ENCODE measurements around the gene APOL2. TPM values are rescaled to one million over a fixed set of nuclear protein-coding genes. Genes with fewer than 3 reads are reported as not detected.
"Not testable (repeated sequence)": the region's sequence is repeated elsewhere in the genome, so short reads cannot be mapped to it uniquely, and the experiment has no call there.

Gene APOL2
- total and polyA plus RNA-seq, 9 donors, result 13.6 to 38.1 (median 28.2) TPM

- TF ChIP-seq POLR2A (IDR thresholded peaks at IDR 0.05) (no peak), EP300 (IDR thresholded peaks at IDR 0.05) (no peak)
- TF ChIP-seq, protein P1, sequence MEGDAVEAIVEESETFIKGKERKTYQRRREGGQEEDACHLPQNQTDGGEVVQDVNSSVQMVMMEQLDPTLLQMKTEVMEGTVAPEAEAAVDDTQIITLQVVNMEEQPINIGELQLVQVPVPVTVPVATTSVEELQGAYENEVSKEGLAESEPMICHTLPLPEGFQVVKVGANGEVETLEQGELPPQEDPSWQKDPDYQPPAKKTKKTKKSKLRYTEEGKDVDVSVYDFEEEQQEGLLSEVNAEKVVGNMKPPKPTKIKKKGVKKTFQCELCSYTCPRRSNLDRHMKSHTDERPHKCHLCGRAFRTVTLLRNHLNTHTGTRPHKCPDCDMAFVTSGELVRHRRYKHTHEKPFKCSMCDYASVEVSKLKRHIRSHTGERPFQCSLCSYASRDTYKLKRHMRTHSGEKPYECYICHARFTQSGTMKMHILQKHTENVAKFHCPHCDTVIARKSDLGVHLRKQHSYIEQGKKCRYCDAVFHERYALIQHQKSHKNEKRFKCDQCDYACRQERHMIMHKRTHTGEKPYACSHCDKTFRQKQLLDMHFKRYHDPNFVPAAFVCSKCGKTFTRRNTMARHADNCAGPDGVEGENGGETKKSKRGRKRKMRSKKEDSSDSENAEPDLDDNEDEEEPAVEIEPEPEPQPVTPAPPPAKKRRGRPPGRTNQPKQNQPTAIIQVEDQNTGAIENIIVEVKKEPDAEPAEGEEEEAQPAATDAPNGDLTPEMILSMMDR (IDR thresholded peaks at IDR 0.05), result no peak
- Histone ChIP-seq H3K9me3 (no peaks in the 10 kb centered on the region), H3K36me3 (no peaks in the 10 kb centered on the region), H3K4me3 (no peak overlapping the region), H3K4me1 (ENCODE audit: insufficient read depth) (peaks cover 3% of the 10 kb centered on the region), H3K27me3 (no peaks in the 10 kb centered on the region), H3K27ac (no peak overlapping the region)
- intact Hi-C loops (cut with DNase I), result no loop called here
- 90 to 97% (median 96%) methylated on average over 4 of the region's 4 CpGs for WGBS, 3 donors
- DNase-seq, result no peak
Observed at GRCh38 chr22:36267058-36267457, 27.7 kb upstream of the APOL2 start.

DNA sequence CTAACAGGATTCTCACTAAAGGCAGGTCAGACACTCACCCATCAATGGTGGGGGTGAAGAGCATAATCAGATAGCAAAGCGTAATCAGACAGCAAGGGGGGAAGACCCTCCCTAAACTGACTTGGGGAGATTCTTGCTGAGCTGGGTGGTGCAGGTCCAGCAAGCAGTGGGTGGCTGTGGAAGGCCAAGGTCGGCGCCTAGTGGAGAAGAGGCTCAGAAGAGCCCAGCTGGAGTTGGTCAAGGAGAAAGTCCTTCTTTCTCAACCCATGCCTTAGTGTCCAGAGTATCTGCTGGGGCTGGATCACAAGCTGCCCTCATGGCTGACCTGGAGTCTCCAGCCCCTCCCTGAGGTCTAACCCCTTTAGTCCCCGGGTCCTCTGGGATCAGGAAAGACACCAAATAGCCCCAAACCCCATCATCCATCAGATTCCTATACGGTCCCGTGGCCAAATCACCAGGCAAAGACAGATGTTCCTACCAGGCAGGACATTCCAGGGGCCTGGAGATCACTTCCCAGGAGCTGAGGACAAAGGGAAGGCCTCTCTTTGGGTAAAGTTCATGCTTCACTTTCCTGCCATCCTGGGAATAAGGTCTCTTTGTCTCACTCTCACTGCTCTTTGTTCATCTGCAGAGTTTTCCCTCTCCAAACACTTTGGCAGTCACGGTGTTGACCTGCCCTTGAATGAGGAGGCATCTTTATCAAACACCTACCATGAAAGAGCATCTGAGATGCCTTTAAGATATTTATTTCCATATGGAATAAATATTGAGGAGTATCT is 24.7 kb upstream of the APOL2 start:
- H3K36me3 ChIP-seq; H3K27me3 ChIP-seq; H3K4me3 ChIP-seq; H3K9me3 ChIP-seq; intact Hi-C loops (cut with DNase I); H3K4me1 ChIP-seq (ENCODE audit: insufficient read depth): not testable (repeated sequence)
- WGBS, 3 donors, result 66 to 75% (median 72%) methylated on average over 7 of the region's 7 CpGs
- peak overlapping the region in 1 of 2 donors; percentile 38 for H3K27ac ChIP-seq
- DNase-seq, result peak in 3 of 5 donors; percentile 39 to 58 (median 46)

DNA sequence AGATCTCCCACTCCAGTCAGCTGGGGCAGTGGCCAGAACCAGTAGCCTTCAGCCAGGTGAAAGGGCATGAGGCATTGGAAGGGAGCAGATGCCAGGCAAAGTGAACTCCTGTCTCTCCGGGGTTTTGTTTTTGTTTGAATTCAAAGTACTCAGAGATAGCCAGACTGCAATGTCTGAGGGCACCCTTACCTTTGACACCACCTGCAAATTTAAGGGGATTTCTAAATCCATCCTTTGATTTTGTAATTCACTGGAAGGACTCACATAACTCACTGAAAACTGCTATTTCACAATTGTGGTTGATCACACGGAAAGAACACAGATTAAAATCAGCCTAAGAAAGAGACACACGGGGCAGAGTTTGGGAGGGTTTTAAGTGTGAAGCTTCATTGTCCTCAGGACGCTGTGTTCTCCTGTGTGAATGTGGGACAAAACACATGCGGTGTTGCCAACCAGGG is 23.9 kb upstream of the APOL2 start:
- H3K4me3 ChIP-seq; H3K27ac ChIP-seq; H3K27me3 ChIP-seq; H3K9me3 ChIP-seq; H3K36me3 ChIP-seq; H3K4me1 ChIP-seq (ENCODE audit: insufficient read depth); intact Hi-C loops (cut with DNase I): not testable (repeated sequence)
- whole genome bisulfite sequencing, 3 donors, result 11 to 31% (median 24%) methylated on average over 5 of the region's 5 CpGs
- DNase-seq, result peak in 3 of 5 donors; percentile 35 to 41 (median 36)

DNA sequence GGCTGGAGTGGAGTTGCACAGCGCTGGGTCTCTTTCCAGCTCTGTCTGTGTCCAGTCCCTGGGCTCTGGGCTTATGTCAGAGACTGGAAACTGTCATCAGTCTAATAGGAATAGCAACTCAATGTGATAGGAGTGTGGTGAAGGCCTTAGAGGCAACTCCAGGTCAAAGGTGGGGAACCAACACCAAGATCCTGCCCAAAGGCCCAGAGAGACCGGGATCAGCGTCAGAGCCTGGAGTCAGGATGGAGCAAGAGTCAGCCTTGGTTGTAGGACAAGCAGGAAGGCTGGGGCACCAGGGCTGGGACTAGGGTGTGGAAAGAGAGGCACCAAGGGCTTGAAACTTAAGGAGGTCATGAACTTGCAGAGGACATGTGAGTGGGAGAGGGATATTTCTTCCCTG is 23.0 kb upstream of the APOL2 start:
- H3K9me3 ChIP-seq; H3K27ac ChIP-seq; DNase-seq; H3K27me3 ChIP-seq; H3K4me3 ChIP-seq; H3K4me1 ChIP-seq (ENCODE audit: insufficient read depth); H3K36me3 ChIP-seq; intact Hi-C loops (cut with DNase I): not testable (repeated sequence)
- 94 to 100% (median 98%) methylated on average over 3 of the region's 3 CpGs for WGBS, 3 donors

DNA sequence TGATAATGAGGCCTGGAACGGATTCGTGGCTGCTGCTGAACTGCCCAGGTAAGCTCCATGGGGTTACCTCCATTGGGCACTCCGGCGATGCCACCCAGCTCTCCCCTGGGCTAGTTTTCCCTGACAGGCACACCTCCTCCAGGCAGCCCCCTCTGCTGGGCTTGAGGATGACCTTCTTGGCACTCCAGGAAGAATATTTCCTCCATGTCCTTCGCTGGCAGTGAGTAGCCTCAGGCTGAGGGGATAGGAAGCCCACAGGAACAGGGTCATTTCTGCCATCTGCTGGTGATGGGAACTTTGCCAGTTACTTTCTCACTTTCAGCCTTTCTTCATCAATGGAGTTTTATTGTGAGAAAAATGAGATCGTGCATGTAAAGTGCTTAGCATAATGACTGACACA is 22.3 kb upstream of the APOL2 start:
- H3K27me3 ChIP-seq; H3K36me3 ChIP-seq; H3K4me1 ChIP-seq (ENCODE audit: insufficient read depth); H3K27ac ChIP-seq; H3K4me3 ChIP-seq; intact Hi-C loops (cut with DNase I); DNase-seq; H3K9me3 ChIP-seq: not testable (repeated sequence)
- WGBS, 3 donors, result 75 to 87% (median 77%) methylated on average over 6 of the region's 6 CpGs

DNA sequence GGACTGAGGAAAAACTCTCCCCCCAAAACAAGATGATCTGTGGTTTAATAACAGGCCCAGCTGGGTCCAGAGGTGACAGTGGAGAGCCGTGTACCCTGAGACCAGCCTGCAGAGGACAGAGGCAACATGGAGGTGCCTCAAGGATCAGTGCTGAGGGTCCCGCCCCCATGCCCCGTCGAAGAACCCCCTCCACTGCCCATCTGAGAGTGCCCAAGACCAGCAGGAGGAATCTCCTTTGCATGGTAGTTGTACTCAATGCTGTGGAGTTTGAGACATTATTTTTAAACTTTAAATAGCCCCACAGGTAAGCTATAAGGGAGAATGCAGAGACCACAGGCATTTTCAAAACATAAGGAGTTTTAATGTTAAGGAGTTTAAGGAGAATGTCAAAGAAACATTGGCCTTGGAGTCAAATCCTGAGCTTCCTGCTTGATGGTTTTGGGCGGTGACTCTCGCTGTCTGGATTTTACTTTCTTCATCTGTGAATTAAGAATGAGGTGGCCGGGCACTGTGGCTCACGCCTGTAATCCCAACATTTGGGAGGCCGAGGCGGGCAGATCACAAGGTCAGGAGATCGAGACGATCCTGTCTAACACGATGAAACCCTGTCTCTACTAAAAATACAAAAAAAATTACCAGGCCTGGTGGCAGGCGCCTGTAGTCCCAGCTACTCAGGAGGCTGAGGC is 20.4 kb upstream of the APOL2 start:
- intact Hi-C loops (cut with DNase I), result no loop called here
- Histone ChIP-seq H3K27ac (peak overlapping the region in 1 of 2 donors; percentile 67), H3K9me3 (no peaks in the 10 kb centered on the region), H3K4me1 (ENCODE audit: insufficient read depth) (peaks cover 11% of the 10 kb centered on the region), H3K4me3 (no peak overlapping the region), H3K27me3 (no peaks in the 10 kb centered on the region), H3K36me3 (no peaks in the 10 kb centered on the region)
- no peak for DNase-seq
- WGBS, 3 donors, result 63 to 70% (median 66%) methylated on average over 14 of the region's 14 CpGs
- no peak for TF ChIP-seq POLR2A (IDR thresholded peaks at IDR 0.05)

Data from ovary (tissue), 9 donors.